Panc1 (cell line): ENCODE data around the gene TMEM273.

Experiments
- CTCF ChIP-seq: fragments of 450-650 bp; IDR thresholded peaks from 2 replicates; pipeline ENCODE4 v1.5.1; 2017; ENCODE audit warnings: mild to moderate bottlenecking
- POLR2AphosphoS5 ChIP-seq: IDR thresholded peaks from 2 replicates; pipeline ENCODE4 v1.6.1; 2012; ENCODE audit warnings: mild to moderate bottlenecking, low read depth, low read length, moderate library complexity
- REST ChIP-seq, 2 experiments: IDR thresholded peaks; 2 replicates each; pipeline ENCODE4 v1.6.1; 2011 to 2012; ENCODE audit warnings: low read depth in 2 of 2, control low read depth in 1 of 2, low read length in 1 of 2, mild to moderate bottlenecking in 1 of 2, moderate library complexity in 1 of 2; ENCODE audit not compliant: insufficient read depth in 1 of 2
- SIN3A ChIP-seq: IDR thresholded peaks from 2 replicates; pipeline ENCODE4 v1.6.1; 2012; ENCODE audit warnings: low read depth, mild to moderate bottlenecking, low read length, moderate library complexity, borderline replicate concordance; ENCODE audit not compliant: insufficient read depth

- no peak for TF ChIP-seq CTCF
- no peak for TF ChIP-seq SIN3A
- TF ChIP-seq POLR2AphosphoS5 = no peak
- TF ChIP-seq REST (IDR thresholded peaks at IDR 0.05; ENCODE audit: insufficient read depth in 1 of 2, low read depth in 2 of 2, low read length in 1 of 2) = no peak
Observed at GRCh38 chr10:49212076-49212475, 23.9 kb upstream of the TMEM273 start.
